ENCODE results near the gene SPN. TPM values are rescaled to one million over a fixed set of nuclear protein-coding genes. Genes with fewer than 3 reads are reported as not detected.
"Not testable (repeated sequence)": the region's sequence is repeated elsewhere in the genome, so short reads cannot be mapped to it uniquely, and the experiment has no call there.

The SPN gene
- total RNA-seq, 1 donor from 2014 or later = 10.3 TPM

DNA sequence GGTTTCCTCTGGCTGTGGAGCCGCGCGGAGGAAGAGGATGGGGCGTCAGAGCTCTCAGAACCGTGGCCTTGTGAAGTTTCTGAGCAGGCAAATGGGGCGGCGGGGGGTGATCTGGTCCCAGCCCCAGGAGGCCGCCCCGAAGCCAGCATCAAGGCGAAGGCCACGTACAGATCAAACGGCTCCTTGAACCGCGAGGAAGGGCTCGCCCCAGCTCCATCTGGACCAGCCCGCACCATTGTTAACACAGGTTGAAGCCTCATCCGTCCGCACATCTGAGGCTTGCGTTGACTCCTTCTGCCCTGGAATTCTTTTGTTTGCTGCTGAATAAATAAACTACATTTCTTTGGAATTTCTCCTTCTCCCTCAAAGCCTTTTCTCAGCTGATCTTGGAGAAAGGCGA is 31.4 kb upstream of the SPN start:
- DNase-seq (ENCODE audit: low spot score in 2 of 2); intact Hi-C loops (cut with DNase I); H3K4me1 ChIP-seq; H3K9me3 ChIP-seq; H3K27me3 ChIP-seq; H3K36me3 ChIP-seq; H3K4me3 ChIP-seq; H3K27ac ChIP-seq: not testable (repeated sequence)

- H3K9me3 ChIP-seq; H3K4me1 ChIP-seq; intact Hi-C loops (cut with DNase I); H3K4me3 ChIP-seq; H3K27ac ChIP-seq; DNase-seq (ENCODE audit: low spot score in 2 of 2); H3K36me3 ChIP-seq; H3K27me3 ChIP-seq: not testable (repeated sequence)
These were observed 27.1 kb upstream of the SPN start for GRCh38 chr16:29635902-29636301.

DNA sequence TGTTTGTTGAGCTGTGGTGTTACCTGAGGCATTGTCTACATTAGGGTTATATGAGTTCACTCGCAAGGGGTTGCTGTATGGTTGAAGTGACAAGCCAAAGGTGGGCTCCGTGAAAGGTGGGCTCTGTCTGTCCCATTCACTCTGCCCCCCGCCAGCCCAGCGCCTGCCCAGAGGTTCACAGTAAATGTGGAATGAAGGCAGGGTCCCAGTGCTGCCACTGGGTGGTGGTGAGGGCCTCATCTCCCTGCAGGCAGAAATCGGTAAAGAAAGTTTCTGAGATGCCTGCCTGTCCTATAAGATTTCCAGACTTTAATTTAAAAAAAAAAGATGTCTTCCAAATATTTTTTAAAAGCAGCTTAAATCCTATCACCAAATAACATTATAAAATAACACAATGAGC is 26.7 kb upstream of the SPN start:
- H3K27ac ChIP-seq; H3K4me1 ChIP-seq; H3K36me3 ChIP-seq; DNase-seq (ENCODE audit: low spot score in 2 of 2); H3K4me3 ChIP-seq; intact Hi-C loops (cut with DNase I); H3K27me3 ChIP-seq; H3K9me3 ChIP-seq: not testable (repeated sequence)

GRCh38 chr16:29638751-29639150 is 24.3 kb upstream of the SPN start:
- H3K36me3 ChIP-seq; H3K27ac ChIP-seq; H3K9me3 ChIP-seq; DNase-seq (ENCODE audit: low spot score in 2 of 2); H3K4me3 ChIP-seq; H3K27me3 ChIP-seq; intact Hi-C loops (cut with DNase I); H3K4me1 ChIP-seq: not testable (repeated sequence)

DNA sequence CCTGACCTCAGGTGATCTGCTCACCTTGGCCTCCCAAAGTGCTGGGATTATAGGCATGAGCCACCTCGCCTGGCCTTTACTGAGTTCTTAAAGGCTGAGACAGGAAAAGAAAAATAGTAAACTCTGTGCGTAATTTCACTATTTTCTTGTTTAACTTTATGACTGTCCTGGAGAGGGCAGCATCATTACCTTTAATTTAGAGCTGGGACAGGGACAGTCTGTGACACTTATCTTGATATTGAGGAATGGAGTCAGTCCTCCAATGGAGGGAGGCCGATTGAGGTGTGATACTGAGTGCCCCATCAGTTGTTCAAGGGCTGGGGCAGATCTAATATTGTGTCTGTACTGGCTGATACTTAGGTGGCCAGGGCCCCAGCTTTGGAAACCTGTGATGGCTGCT is 21.5 kb upstream of the SPN start:
- no peaks in the 10 kb centered on the region for H3K9me3 ChIP-seq
- no peak for TF ChIP-seq CTCF (IDR thresholded peaks at IDR 0.05)
- H3K27ac ChIP-seq = no peak overlapping the region
- no peaks in the 10 kb centered on the region for H3K36me3 ChIP-seq
- H3K27me3 ChIP-seq = no peaks in the 10 kb centered on the region
- DNase-seq (ENCODE audit: low spot score in 2 of 2) = no peak
- H3K4me3 ChIP-seq = no peak overlapping the region
- H3K4me1 ChIP-seq = no peaks in the 10 kb centered on the region
- intact Hi-C loops (cut with DNase I) = no loop called here

- Histone ChIP-seq H3K27me3 (no peaks in the 10 kb centered on the region), H3K36me3 (no peaks in the 10 kb centered on the region), H3K9me3 (no peaks in the 10 kb centered on the region), H3K27ac (no peak overlapping the region), H3K4me3 (no peak overlapping the region), H3K4me1 (no peaks in the 10 kb centered on the region)
- no peak for TF ChIP-seq CTCF (IDR thresholded peaks at IDR 0.05)
- DNase-seq (ENCODE audit: low spot score in 2 of 2) = no peak
- intact Hi-C loops (cut with DNase I) = no loop called here
These were observed 19.5 kb upstream of the SPN start for GRCh38 chr16:29643596-29643995.

DNA sequence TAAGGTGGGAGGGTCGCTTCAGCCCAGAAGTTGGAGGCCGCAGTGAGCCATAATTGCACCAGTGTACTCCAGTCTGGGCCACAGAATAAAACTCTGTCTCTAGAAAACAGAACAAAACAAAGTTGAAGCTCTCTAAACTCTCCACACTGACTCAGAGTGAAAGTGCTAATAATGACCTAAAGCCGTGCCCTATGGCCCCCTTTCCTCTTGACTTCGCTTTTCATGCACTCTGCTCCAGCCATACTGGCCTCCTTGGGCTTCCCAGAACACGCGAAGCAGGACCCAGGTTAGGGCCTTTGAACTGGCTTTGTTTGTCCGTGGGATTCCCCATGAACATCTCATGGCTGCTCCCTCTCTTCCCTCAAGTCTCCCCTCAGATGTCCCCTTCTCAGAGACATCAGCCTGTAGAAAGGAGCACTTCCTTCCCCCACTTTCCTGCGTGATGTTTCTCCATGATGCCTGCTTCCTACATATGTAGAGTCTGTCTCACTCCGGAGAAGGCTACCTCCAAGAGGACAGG is 18.6 kb upstream of the SPN start:
- Histone ChIP-seq H3K27me3 (no peaks in the 10 kb centered on the region), H3K4me1 (no peaks in the 10 kb centered on the region), H3K27ac (no peak overlapping the region), H3K9me3 (no peaks in the 10 kb centered on the region), H3K4me3 (no peak overlapping the region), H3K36me3 (no peaks in the 10 kb centered on the region)
- intact Hi-C loops (cut with DNase I) = no loop called here
- TF ChIP-seq CTCF (IDR thresholded peaks at IDR 0.05) = no peak
- no peak for DNase-seq (ENCODE audit: low spot score in 2 of 2)

- no peak for DNase-seq (ENCODE audit: low spot score in 2 of 2)
- H3K27ac ChIP-seq = no peak overlapping the region
- intact Hi-C loops (cut with DNase I) = no loop called here
- no peak overlapping the region for H3K4me3 ChIP-seq
- no peaks in the 10 kb centered on the region for H3K9me3 ChIP-seq
- no peaks in the 10 kb centered on the region for H3K27me3 ChIP-seq
- TF ChIP-seq CTCF (IDR thresholded peaks at IDR 0.05) = no peak
- H3K4me1 ChIP-seq = no peaks in the 10 kb centered on the region
- no peaks in the 10 kb centered on the region for H3K36me3 ChIP-seq
These were observed 17.9 kb upstream of the SPN start for GRCh38 chr16:29644973-29645693.

Measured in ascending aorta (tissue), 2 donors.